Mucosa of descending colon (tissue), 3 donors: ENCODE data around the gene FZD4. TPM values are rescaled to one million over a fixed set of nuclear protein-coding genes. Genes with fewer than 3 reads are reported as not detected.
A peak's percentile ranks its signal among the peaks of the same experiment; 100 is the strongest.
"Not testable (repeated sequence)": the region's sequence is repeated elsewhere in the genome, so short reads cannot be mapped to it uniquely, and the experiment has no call there.

ENCODE experiments used
- ATAC-seq: fragments of 200-7000 bp; cut with Tn5 transposase; one replicate; pipeline ENCODE4 v1.9.1; 2020; ENCODE audit warnings: mild to moderate bottlenecking, moderate library complexity
- DNase-seq, 3 donors: peaks; one replicate each; pipeline ENCODE4 v3.0.0-alpha.2; 2020
- H3K36me3 ChIP-seq: fragments of 200-600 bp; one replicate; pipeline ENCODE4 v1.8.0; 2021; ENCODE audit warnings: low read depth, mild to moderate bottlenecking
- H3K4me1 ChIP-seq: fragments of 200-600 bp; one replicate; pipeline ENCODE4 v1.8.0; 2021; ENCODE audit warnings: low read depth, mild to moderate bottlenecking
- H3K4me3 ChIP-seq: fragments of 200-600 bp; one replicate; pipeline ENCODE4 v1.8.0; 2021; ENCODE audit warnings: mild to moderate bottlenecking
- H3K9me3 ChIP-seq: fragments of 200-600 bp; one replicate; pipeline ENCODE4 v1.8.0; 2021; ENCODE audit warnings: mild to moderate bottlenecking
- CTCF ChIP-seq: fragments of 200-600 bp; IDR thresholded peaks from one replicate; pipeline ENCODE4 v1.8.0; 2022; ENCODE audit warnings: antibody characterized with exemption, mild to moderate bottlenecking
- intact Hi-C, 2 donors: fragments of 100-400 bp; cut with DNase I in 1 of 2; cut with micrococcal nuclease in 1 of 2; formaldehyde crosslinking; loops; one replicate each; pipeline versions ENCODE4 v1.11.0 to v1.11.1; 2022; cut with DNase I, micrococcal nuclease
- total RNA-seq, 3 donors: library from RNA; stranded (reverse); fragmentation: NEBNext Ultra II Directional in 2 of 3; extraction: Animal tissue kit (Norgen Biotek cat#: 25700) in 2 of 3; gene quantifications; one replicate each; pipeline versions ENCODE4 v1.2.1 to v1.2.4, GENCODE V29; 2021 to 2023
- donor health status: DM: no; HTN: no; CAD: no; lungs with moderate emphysema.
- donor health status: DM: no; HTN: no; CAD: no.
- donor health status: DM: no; HTN: yes; CAD: no.

Gene FZD4
- total RNA-seq, 3 donors from 2014 or later, result 4.7 to 33.7 (median 7.9) TPM

- no peak for TF ChIP-seq CTCF
- DNase-seq (no peak), ATAC-seq (no peak)
- intact Hi-C loops, result no loop called here
- Histone ChIP-seq H3K9me3 (no peaks in the 10 kb centered on the region), H3K36me3 (no peaks in the 10 kb centered on the region), H3K4me3 (no peak overlapping the region), H3K4me1 (no peaks in the 10 kb centered on the region)
These were observed 7.7 kb downstream of the FZD4 start for GRCh38 chr11:86947541-86947940.

GRCh38 chr11:86943505-86943904, 11.7 kb downstream of the FZD4 start:
- not testable (repeated sequence) for H3K9me3 ChIP-seq, H3K4me3 ChIP-seq, ATAC-seq, H3K4me1 ChIP-seq, H3K36me3 ChIP-seq, DNase-seq
- intact Hi-C loops, result loop anchor here in 1 of 2 donors (5.0 kb wide), 1 partner anchor 339 kb away; no protein-coding TSS in a partner anchor

GRCh38 chr11:86941871-86942599, 13.2 kb downstream of the FZD4 start:
- intact Hi-C loops, result loop anchor here in 1 of 2 donors (5.0 kb wide), 1 partner anchor 340 kb away; no protein-coding TSS in a partner anchor
- H3K4me3 ChIP-seq, result no peak overlapping the region
- no peaks in the 10 kb centered on the region for H3K9me3 ChIP-seq
- H3K4me1 ChIP-seq, result no peaks in the 10 kb centered on the region
- TF ChIP-seq CTCF, result no peak
- DNase-seq (no peak), ATAC-seq (no peak)
- no peaks in the 10 kb centered on the region for H3K36me3 ChIP-seq

GRCh38 chr11:86941077-86941870, 13.9 kb downstream of the FZD4 start:
- DNase-seq (no peak), ATAC-seq (no peak)
- Histone ChIP-seq H3K4me1 (no peaks in the 10 kb centered on the region), H3K9me3 (no peaks in the 10 kb centered on the region), H3K4me3 (no peak overlapping the region), H3K36me3 (no peaks in the 10 kb centered on the region)
- intact Hi-C loops, result loop anchor here in 1 of 2 donors (5.0 kb wide), 1 partner anchor 341 kb away; no protein-coding TSS in a partner anchor
- no peak for TF ChIP-seq CTCF

GRCh38 chr11:86940122-86940777, 14.9 kb downstream of the FZD4 start:
- H3K4me3 ChIP-seq, result no peak overlapping the region
- H3K9me3 ChIP-seq, result no peaks in the 10 kb centered on the region
- DNase-seq (no peak), ATAC-seq (peak; percentile 35)
- intact Hi-C loops, result loop anchor here in 1 of 2 donors (5.0 kb wide), 1 partner anchor 342 kb away; no protein-coding TSS in a partner anchor
- H3K4me1 ChIP-seq, result no peaks in the 10 kb centered on the region
- no peaks in the 10 kb centered on the region for H3K36me3 ChIP-seq
- no peak for TF ChIP-seq CTCF
